ENCODE data around the gene TLE2. TPM values are rescaled to one million over a fixed set of nuclear protein-coding genes. Genes with fewer than 3 reads are reported as not detected.

TLE2 gene
- total RNA-seq, 4 donors from 2014 or later, result 6.5 to 29.7 (median 16.3) TPM

- no peak for TF ChIP-seq CTCF (IDR thresholded peaks at IDR 0.05; ENCODE audit: low read depth)
These were observed 45.5 kb downstream of the TLE2 start for GRCh38 chr19:2983351-2984214.

DNA sequence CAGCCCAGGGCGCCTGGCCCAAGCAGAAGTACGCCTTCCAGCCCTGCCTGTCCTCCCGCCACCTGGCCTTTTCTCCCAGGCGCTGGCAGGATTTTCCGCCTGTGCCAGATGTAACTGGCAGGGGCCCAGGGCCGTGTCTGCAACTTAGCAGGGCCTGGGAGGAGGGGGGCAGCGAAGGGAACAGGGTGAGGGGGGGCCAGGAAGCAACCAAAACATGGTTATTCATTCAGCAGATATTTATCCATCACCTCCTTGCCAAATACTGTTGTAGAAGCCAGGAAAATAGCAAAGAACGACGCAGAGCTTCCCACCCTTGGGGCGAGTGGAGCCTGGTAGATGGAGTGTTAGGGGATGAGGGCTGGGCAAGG, 46.1 kb downstream of the TLE2 start:
- TF ChIP-seq CTCF (IDR thresholded peaks at IDR 0.05; ENCODE audit: low read depth), result no peak

DNA sequence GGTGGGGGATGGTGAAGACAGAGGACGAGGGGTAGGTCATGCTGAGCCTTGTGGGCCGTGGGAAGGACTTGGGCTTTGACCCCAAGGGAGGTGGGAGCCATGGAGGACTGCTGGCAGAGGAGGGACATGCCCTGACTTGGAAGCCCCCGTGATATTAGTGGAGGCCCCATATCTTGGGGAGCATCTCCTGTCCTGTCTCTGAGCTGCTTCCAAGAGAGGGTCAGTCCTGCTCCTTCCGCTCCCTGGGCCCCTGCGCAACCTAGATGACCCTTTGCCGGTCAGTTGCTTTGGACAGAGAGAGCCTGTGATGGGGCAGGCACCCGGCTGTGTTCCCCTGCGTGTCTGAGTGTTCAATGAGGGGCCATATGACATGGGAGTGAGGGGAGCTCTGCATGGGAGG, 46.5 kb downstream of the TLE2 start:
- no peak for TF ChIP-seq CTCF (IDR thresholded peaks at IDR 0.05; ENCODE audit: low read depth)

GRCh38 chr19:2981898-2982297, 47.2 kb downstream of the TLE2 start:
- TF ChIP-seq CTCF (IDR thresholded peaks at IDR 0.05; ENCODE audit: low read depth), result no peak

- TF ChIP-seq CTCF (IDR thresholded peaks at IDR 0.05; ENCODE audit: low read depth), result no peak
These were observed 50.3 kb downstream of the TLE2 start for GRCh38 chr19:2978772-2979171.

DNA sequence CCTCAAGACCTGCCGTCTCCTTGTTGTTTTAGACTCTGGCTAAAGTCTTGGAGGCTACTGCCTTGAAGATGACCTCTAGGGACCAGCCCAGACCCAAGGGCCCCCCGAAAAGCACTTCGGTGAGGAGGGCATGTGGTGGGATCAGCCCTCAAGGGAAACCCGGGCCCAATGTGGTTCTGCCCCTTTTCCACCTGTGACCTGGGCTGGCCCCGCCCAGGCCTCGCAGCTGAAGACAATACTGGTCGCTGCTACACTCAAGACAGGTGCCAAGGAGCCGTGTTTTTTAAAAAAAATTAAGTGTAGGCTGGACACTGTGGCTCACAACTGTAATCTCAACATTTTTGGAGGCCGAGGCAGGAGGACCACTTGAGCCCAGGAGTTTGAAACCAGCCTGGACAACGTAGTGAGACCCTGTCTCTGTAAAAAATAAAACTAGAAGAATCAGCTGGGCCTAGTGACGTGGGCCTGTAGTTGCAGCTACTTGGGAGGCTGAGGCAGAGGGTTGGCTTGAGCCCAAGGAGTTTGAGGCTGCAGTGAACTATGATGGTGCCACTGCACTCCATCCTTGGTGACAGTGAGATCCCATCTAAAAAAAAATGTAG, 50.8 kb downstream of the TLE2 start:
- no peak for TF ChIP-seq CTCF (IDR thresholded peaks at IDR 0.05; ENCODE audit: low read depth)

GRCh38 chr19:2977746-2978138, 51.3 kb downstream of the TLE2 start:
- no peak for TF ChIP-seq CTCF (IDR thresholded peaks at IDR 0.05; ENCODE audit: low read depth)
